ENCODE results near the gene SAMD4A.

- no peak for TF ChIP-seq CTCF (IDR thresholded peaks at IDR 0.05; ENCODE audit: insufficient read depth, low read length, poor library complexity, severe bottlenecking)
- no peak for TF ChIP-seq EZH2phosphoT487 (conservative IDR thresholded peaks at IDR 0.05; ENCODE audit: low read length)
Observed at GRCh38 chr14:54574528-54574927, 7.6 kb downstream of the SAMD4A start.

Data from SU-DHL-6 (cell line).